ENCODE data around the gene SLC9B2. TPM values are rescaled to one million over a fixed set of nuclear protein-coding genes. Genes with fewer than 3 reads are reported as not detected.

Gene SLC9B2
- total RNA-seq, 4 donors from 2014 or later = 4.2 to 11.9 (median 5.6) TPM

DNA sequence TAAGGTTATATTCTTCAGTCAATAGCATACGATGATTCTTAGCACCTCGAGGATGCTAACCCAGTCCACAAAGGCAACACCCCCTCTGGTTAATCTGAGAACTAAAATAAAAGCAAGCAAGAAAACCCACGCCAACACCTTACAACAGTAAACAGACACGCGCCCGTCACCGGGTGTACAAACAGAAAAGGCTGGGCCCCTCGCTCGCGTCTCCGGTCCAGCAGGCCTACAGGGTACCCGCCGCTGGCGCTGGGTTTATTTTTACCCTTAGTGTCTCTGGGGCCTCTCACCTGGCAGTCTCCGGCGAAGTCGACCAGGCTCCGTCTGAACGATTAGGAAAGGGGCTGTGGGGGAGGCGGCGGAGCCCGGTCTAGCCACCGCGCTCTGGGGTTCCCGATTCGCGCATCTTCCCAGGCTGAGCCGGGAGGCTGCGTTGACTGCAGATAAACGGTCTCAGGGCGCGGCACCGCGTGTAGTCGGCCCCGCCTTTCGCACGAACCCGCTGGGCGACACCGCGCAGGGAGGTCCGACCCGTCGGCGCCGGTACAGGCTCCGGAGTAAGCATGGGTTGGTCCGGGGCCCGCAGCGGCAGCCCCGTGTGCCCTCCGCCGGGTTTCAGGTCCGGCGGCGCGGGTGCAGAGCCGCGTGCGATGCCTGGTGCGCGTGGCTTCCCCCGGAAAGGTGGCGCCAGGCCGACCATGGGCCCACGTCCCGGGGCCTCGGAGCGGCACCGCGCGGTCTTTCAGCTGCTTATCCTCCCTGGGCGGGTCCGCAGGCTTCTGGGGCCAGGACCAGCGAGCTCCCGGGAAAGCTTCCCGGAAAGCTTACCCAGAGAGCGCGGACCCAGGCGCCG lies 441 bp downstream of the SLC9B2 start:
- no peaks in the 10 kb centered on the region for H3K9me3 ChIP-seq
- peaks cover 28% of the 10 kb centered on the region for H3K4me1 ChIP-seq
- H3K27ac ChIP-seq = peak overlapping the region; percentile 79
- DNase-seq (ENCODE audit: low spot score in 2 of 2) = peak; percentile 80 to 84
- peaks cover 12% of the 10 kb centered on the region for H3K36me3 ChIP-seq
- WGBS = under 1% methylated on average over 43 of the region's 82 CpGs
- peak overlapping the region; percentile 62 for H3K4me3 ChIP-seq
- TF ChIP-seq, protein P1, sequence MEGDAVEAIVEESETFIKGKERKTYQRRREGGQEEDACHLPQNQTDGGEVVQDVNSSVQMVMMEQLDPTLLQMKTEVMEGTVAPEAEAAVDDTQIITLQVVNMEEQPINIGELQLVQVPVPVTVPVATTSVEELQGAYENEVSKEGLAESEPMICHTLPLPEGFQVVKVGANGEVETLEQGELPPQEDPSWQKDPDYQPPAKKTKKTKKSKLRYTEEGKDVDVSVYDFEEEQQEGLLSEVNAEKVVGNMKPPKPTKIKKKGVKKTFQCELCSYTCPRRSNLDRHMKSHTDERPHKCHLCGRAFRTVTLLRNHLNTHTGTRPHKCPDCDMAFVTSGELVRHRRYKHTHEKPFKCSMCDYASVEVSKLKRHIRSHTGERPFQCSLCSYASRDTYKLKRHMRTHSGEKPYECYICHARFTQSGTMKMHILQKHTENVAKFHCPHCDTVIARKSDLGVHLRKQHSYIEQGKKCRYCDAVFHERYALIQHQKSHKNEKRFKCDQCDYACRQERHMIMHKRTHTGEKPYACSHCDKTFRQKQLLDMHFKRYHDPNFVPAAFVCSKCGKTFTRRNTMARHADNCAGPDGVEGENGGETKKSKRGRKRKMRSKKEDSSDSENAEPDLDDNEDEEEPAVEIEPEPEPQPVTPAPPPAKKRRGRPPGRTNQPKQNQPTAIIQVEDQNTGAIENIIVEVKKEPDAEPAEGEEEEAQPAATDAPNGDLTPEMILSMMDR (IDR thresholded peaks at IDR 0.05) = no peak
- no peak for TF ChIP-seq EP300 (IDR thresholded peaks at IDR 0.05)
- TF ChIP-seq POLR2A (IDR thresholded peaks at IDR 0.05) = no peak
- no peak for TF ChIP-seq POLR2AphosphoS5 (IDR thresholded peaks at IDR 0.05)
- H3K27me3 ChIP-seq = no peaks in the 10 kb centered on the region

DNA sequence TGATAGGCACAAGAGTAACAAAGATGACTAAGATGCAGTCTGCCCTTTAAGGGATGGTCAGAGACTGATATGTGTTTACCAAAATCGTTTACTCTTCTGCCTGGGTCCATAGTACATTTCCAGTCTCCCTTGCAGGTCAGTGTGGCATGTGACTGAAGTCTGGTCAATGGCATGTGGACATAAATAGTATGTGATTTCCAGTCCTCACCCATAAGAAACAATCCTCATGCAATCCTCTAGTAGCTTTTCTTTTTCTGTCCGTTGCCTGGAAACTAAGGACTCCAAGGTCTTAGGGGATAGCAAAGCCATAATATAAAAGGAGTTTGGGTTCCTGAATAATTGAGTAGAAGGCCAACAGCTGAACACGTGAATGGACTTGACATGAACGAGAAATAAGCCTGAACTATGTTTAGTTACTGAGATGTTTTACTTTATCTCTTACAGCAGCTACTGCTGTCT lies 1.1 kb downstream of the SLC9B2 start:
- Histone ChIP-seq H3K9me3 (no peaks in the 10 kb centered on the region), H3K27me3 (no peaks in the 10 kb centered on the region), H3K27ac (peak overlapping the region; percentile 79), H3K4me1 (peaks cover 28% of the 10 kb centered on the region), H3K4me3 (peak overlapping the region; percentile 62), H3K36me3 (peaks cover 5% of the 10 kb centered on the region)
- WGBS = 25% methylated on average over 4 of the region's 4 CpGs
- no peak for TF ChIP-seq POLR2AphosphoS5 (IDR thresholded peaks at IDR 0.05)
- no peak for TF ChIP-seq POLR2A (IDR thresholded peaks at IDR 0.05)
- TF ChIP-seq EP300 (IDR thresholded peaks at IDR 0.05) = no peak
- no peak for DNase-seq (ENCODE audit: low spot score in 2 of 2)

DNA sequence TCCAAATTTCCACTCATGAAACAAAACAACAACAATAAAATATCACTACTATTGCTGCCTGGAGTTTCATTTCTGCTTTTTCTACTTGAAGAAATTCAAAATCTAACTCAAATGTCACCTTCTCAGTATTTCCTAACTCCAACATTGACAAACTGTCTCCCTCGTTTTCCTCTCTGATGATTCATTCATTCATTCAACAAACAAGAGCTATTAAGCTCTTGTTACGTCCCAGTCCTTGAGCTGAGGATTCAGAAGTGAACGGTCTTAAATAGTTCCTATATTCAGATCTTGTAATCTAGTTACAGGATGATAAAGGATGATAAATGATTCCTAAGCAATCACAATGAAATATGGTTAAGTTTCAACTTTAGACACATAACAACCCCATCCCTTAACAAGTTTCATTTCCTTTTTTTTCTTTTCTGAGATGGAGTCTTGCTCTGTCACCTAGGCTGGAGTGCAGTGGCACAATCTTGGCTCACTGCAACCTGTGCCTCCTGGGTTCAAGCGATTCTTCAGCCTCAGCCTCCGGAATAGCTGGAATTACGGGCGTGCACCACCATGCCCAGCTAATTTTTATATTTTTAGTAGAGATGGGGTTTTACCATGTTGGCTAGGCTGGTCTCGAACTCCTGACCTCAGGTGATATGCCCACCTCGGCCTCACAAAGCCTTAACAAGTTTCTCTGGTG lies 1.7 kb downstream of the SLC9B2 start:
- Histone ChIP-seq H3K36me3 (peaks cover 4% of the 10 kb centered on the region), H3K27ac (no peak overlapping the region), H3K4me1 (peaks cover 28% of the 10 kb centered on the region), H3K9me3 (no peaks in the 10 kb centered on the region), H3K27me3 (no peaks in the 10 kb centered on the region), H3K4me3 (peak overlapping the region; percentile 62)
- TF ChIP-seq EP300 (IDR thresholded peaks at IDR 0.05) (no peak), POLR2A (IDR thresholded peaks at IDR 0.05) (no peak), POLR2AphosphoS5 (IDR thresholded peaks at IDR 0.05) (no peak)
- TF ChIP-seq, protein P1 (IDR thresholded peaks at IDR 0.05) = no peak
- DNase-seq (ENCODE audit: low spot score in 2 of 2) = no peak
- 88% methylated on average over 9 of the region's 9 CpGs for WGBS

DNA sequence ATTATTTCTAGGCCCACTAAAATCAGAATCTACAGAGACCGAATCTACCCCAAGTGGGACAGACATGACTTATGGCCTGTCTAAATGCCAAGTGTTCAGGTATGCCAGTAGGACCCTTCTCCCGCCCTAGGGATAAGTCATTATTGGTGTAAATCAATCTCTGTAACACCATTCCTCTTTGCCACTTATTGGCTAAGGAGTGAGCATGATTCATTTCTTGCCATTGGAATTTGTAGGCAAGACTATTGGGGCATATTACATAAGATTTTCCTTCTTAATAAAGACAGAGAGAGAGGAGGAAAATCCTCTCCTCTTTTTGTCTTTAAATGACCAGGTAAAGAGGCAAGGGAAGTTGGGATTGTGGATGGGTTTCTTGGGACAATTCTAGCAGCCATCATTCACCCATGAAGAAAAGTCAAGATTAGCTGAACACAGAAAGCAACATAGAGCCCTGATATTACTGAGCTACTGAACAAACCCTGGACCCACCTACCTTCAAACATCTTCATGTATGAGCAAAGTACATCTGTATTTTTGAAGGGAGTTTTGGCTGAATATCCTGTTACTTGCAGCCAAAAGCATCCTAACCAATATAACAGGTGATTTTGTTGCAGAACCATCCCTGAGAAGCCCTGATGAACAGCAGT lies 2.6 kb downstream of the SLC9B2 start:
- Histone ChIP-seq H3K4me1 (peaks cover 28% of the 10 kb centered on the region), H3K9me3 (no peaks in the 10 kb centered on the region), H3K27ac (no peak overlapping the region), H3K36me3 (no peaks in the 10 kb centered on the region), H3K27me3 (no peaks in the 10 kb centered on the region), H3K4me3 (no peak overlapping the region)
- TF ChIP-seq, protein P1 (IDR thresholded peaks at IDR 0.05) = no peak
- no peak for TF ChIP-seq POLR2A (IDR thresholded peaks at IDR 0.05)
- no peak for TF ChIP-seq POLR2AphosphoS5 (IDR thresholded peaks at IDR 0.05)
- no peak for TF ChIP-seq EP300 (IDR thresholded peaks at IDR 0.05)
- DNase-seq (ENCODE audit: low spot score in 2 of 2) = no peak
- 91% methylated on average over 2 of the region's 2 CpGs for WGBS

DNA sequence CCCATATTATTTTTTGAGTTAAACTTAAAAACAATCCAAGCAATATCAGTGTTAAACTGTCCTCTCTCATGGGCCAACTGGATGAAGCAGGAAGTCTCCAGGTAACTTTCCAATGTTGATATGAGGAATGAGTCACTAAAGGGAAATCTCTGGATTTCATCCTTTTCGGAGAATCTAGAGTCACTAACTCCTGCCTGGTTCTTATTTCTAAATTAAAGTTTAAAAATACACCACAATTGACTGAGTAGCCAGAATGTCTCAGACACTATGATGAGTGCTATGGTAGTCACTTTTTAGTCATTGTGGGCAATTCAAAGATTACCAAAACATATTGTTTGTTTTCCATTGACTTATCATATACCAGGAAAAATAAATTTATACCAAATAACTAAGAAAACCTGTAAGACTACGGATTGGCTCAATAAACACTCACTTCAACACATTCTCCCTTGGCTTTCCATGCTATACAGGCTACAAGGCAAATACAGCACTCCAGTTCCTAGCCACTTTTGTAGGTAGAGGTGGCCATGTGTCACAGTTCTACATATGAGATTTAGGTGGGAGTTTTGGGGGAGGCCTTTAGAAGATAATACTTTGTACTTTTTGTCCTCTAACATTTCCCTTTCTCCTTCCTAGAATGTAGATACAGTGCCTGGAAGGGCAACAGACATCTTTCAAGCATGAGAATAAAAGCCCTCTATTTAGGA lies 8.6 kb downstream of the SLC9B2 start:
- Histone ChIP-seq H3K36me3 (peaks cover 3% of the 10 kb centered on the region), H3K4me1 (no peaks in the 10 kb centered on the region), H3K27ac (no peak overlapping the region), H3K4me3 (no peak overlapping the region), H3K9me3 (no peaks in the 10 kb centered on the region), H3K27me3 (no peaks in the 10 kb centered on the region)
- 96% methylated on average over 2 of the region's 2 CpGs for WGBS
- DNase-seq (ENCODE audit: low spot score in 2 of 2) = no peak
- TF ChIP-seq EP300 (IDR thresholded peaks at IDR 0.05) = no peak

Data from suprapubic skin (tissue), 4 donors.